SU-DHL-6 (cell line): Measurements from ENCODE around the gene CTDP1.

Source experiments
- H2AFZ ChIP-seq: fragments of 200-600 bp; sonication (generic); 2 replicates; pipeline ENCODE4 v1.6.1; 2014; ENCODE audit warnings: low read depth, mild to moderate bottlenecking, moderate library complexity, mixed read lengths, antibody characterized with exemption, low read length; ENCODE audit not compliant: severe bottlenecking
- H3F3A ChIP-seq: fragments of 200-600 bp; shearing (Covaris generic); 2 replicates; pipeline ENCODE4 v1.6.0; 2016; ENCODE audit warnings: antibody characterized with exemption, mild to moderate bottlenecking; ENCODE audit not compliant: insufficient read depth
- H3K27ac ChIP-seq: fragments of 200-600 bp; sonication (generic); 2 replicates; pipeline ENCODE4 v1.5.1; 2016; ENCODE audit warnings: low read depth, mild to moderate bottlenecking, low read length, moderate library complexity, mixed read lengths
- H3K27me3 ChIP-seq: fragments of 200-600 bp; sonication (generic), shearing (Covaris generic); 2 replicates; pipeline ENCODE4 v1.6.0; 2014; ENCODE audit warnings: mild to moderate bottlenecking, low read length
- H3K36me3 ChIP-seq: fragments of 200-600 bp; sonication (generic); 2 replicates; pipeline ENCODE4 v1.6.1; 2014; ENCODE audit warnings: mild to moderate bottlenecking, low read length, mixed read lengths
- H3K4me2 ChIP-seq: fragments of 300-600, 200-600 bp; shearing (Covaris generic), sonication (generic); 2 replicates; pipeline ENCODE4 v1.6.0; 2014; ENCODE audit warnings: low read length, low read depth, mild to moderate bottlenecking; ENCODE audit not compliant: poor library complexity, severe bottlenecking
- H3K4me3 ChIP-seq: fragments of 200-600 bp; sonication (generic); 2 replicates; pipeline ENCODE4 v1.5.1; 2014; ENCODE audit warnings: antibody characterized with exemption, low read length, mild to moderate bottlenecking, mixed read lengths; ENCODE audit not compliant: insufficient read depth, poor library complexity, severe bottlenecking
- H3K79me2 ChIP-seq: fragments of 200-600 bp; sonication (generic); 2 replicates; pipeline ENCODE4 v1.6.1; 2014; ENCODE audit warnings: mild to moderate bottlenecking, low read length, moderate library complexity; ENCODE audit not compliant: insufficient read depth
- H3K9ac ChIP-seq: fragments of 200-600 bp; sonication (generic); 2 replicates; pipeline ENCODE4 v1.7.0; 2014; ENCODE audit warnings: mild to moderate bottlenecking, low read length
- H3K9me2 ChIP-seq: fragments of 200-600 bp; sonication (generic); replicated peaks from 2 replicates; pipeline ENCODE4 v1.6.1; 2014; ENCODE audit warnings: low read length; ENCODE audit not compliant: insufficient read depth
- H3K9me3 ChIP-seq: fragments of 200-600 bp; sonication (generic); 2 replicates; pipeline ENCODE4 v1.6.1; 2014; ENCODE audit warnings: low read length, mixed read lengths; ENCODE audit not compliant: insufficient read depth
- H4K20me1 ChIP-seq: fragments of 200-600 bp; sonication (generic); 2 replicates; pipeline ENCODE4 v1.6.1; 2014; ENCODE audit warnings: low read depth, mild to moderate bottlenecking, antibody characterized with exemption, low read length, moderate library complexity, mixed read lengths
- EZH2phosphoT487 ChIP-seq: fragments of 200-600 bp; sonication (generic), shearing (Covaris generic); conservative IDR thresholded peaks from 2 replicates; pipeline ENCODE4 v1.6.1; 2018; ENCODE audit warnings: mild to moderate bottlenecking, antibody characterized with exemption, low read length, moderate library complexity, mixed read lengths
- TF ChIP-seq, protein P1 (sequence below): fragments of 200-600 bp; sonication (generic); IDR thresholded peaks from one replicate; pipeline ENCODE4 v1.5.1; 2017; ENCODE audit warnings: antibody characterized with exemption, mild to moderate bottlenecking, low read length, moderate library complexity; ENCODE audit not compliant: insufficient read depth, poor library complexity, severe bottlenecking

CTDP1 gene

DNA sequence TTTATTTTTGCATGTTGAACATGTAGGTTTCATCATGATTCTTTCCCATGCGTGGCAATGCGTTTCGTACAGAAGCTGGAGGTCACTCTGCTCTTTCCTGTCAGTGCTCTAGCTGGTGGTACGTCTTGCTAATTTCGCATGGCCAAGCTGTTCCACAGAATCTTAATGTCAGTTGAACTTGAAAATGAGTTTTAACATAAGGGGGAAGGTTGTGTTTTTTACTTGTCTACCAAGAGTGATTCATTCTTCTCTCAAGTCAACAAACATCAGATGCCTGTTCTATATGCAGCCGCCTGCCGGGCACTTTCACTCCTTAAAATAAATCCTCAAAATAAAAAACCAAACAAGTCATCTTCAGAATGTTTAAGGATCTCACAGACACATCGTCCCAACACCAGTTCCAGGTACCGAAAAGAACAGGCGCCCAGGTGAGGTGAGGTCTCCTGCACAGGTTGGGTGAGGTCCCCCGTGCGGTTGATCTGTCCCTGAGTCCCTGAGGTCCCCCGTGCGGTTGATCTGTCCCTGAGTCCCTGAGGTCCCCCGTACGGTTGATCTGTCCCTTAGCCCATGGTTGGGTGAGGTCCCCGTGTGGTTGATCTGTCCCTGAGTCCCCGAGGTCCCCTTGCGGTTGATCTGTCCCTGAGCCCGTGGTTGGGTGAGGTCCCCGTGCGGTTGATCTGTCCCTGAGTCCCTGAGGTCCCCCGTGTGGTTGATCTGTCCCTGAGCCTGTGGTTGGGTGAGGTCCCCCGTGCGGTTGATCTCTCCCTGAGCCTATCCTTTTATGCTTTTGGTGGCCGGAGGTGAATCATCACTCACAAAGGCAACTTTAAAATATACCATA, 61.1 kb downstream of the CTDP1 start:
- no peak overlapping the region for H3K4me3 ChIP-seq
- no peaks in the 10 kb centered on the region for H3K36me3 ChIP-seq
- no peaks in the 10 kb centered on the region for H3K27me3 ChIP-seq
- no peaks in the 10 kb centered on the region for H3K9me3 ChIP-seq
- H3K9me2 ChIP-seq, result no peaks in the 10 kb centered on the region
- no peak overlapping the region for H3K4me2 ChIP-seq
- peaks cover 4% of the 10 kb centered on the region; the same call in 1 of the 2 replicates for H3K79me2 ChIP-seq
- H3K9ac ChIP-seq, result no peak overlapping the region
- no peak overlapping the region for H3K27ac ChIP-seq
- H2AFZ ChIP-seq, result no peak overlapping the region
- H4K20me1 ChIP-seq, result no peaks in the 10 kb centered on the region
- TF ChIP-seq, protein P1, sequence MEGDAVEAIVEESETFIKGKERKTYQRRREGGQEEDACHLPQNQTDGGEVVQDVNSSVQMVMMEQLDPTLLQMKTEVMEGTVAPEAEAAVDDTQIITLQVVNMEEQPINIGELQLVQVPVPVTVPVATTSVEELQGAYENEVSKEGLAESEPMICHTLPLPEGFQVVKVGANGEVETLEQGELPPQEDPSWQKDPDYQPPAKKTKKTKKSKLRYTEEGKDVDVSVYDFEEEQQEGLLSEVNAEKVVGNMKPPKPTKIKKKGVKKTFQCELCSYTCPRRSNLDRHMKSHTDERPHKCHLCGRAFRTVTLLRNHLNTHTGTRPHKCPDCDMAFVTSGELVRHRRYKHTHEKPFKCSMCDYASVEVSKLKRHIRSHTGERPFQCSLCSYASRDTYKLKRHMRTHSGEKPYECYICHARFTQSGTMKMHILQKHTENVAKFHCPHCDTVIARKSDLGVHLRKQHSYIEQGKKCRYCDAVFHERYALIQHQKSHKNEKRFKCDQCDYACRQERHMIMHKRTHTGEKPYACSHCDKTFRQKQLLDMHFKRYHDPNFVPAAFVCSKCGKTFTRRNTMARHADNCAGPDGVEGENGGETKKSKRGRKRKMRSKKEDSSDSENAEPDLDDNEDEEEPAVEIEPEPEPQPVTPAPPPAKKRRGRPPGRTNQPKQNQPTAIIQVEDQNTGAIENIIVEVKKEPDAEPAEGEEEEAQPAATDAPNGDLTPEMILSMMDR, result no peak
- no peak for TF ChIP-seq EZH2phosphoT487
- H3F3A ChIP-seq, result no peaks in the 10 kb centered on the region

DNA sequence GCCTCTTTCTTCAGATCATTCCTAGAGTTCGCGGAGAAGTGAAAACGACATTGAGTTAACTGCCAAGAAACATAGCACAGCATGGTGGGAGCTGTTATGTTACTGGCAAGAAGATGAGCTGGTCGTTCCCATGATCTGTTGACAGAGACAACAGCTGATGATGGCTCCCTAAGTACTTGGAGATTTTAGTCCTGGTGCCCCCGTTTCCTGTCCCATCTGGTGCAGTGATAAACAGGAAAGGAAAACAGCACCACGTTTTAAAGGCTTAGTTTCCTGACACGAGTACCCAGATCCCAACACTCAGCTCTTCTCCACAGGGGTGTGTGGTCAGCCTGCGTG, 61.7 kb downstream of the CTDP1 start:
- Histone ChIP-seq H3K9ac (no peak overlapping the region), H4K20me1 (no peaks in the 10 kb centered on the region), H3K9me2 (no peaks in the 10 kb centered on the region), H3K4me3 (no peak overlapping the region), H3K27ac (no peak overlapping the region), H3K4me2 (no peak overlapping the region), H3F3A (no peaks in the 10 kb centered on the region), H3K27me3 (no peaks in the 10 kb centered on the region), H3K79me2 (peaks cover 4% of the 10 kb centered on the region; the same call in 1 of the 2 replicates), H2AFZ (no peak overlapping the region), H3K36me3 (no peaks in the 10 kb centered on the region), H3K9me3 (no peaks in the 10 kb centered on the region)
- TF ChIP-seq, protein P1, result no peak
- TF ChIP-seq EZH2phosphoT487, result no peak

DNA sequence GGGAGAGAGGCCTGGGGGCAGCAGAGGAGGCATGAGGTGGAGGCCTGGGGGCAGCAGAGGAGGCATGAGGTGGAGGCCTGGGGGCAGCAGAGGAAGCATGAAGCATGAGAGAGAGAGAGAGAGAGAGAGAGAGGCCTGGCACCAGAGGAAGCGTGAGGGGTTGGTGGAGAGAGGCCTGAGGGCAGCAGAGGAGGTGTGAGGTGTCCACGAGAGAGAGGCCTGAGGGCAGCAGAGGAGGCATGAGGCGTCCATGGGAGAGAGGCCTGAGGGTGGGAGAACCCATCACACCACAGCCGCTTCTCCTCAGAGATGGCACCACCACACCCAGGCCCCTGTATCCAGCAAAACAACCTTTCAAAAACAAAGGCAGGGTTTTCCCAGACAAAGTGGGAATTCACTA, 62.5 kb downstream of the CTDP1 start:
- Histone ChIP-seq H3F3A (no peaks in the 10 kb centered on the region), H3K4me2 (no peak overlapping the region), H3K9me3 (no peaks in the 10 kb centered on the region), H3K9me2 (no peaks in the 10 kb centered on the region), H3K36me3 (no peaks in the 10 kb centered on the region), H3K27me3 (no peaks in the 10 kb centered on the region), H3K27ac (no peak overlapping the region), H3K79me2 (peaks cover 4% of the 10 kb centered on the region; the same call in 1 of the 2 replicates), H3K4me3 (no peak overlapping the region), H2AFZ (no peak overlapping the region), H4K20me1 (no peaks in the 10 kb centered on the region), H3K9ac (no peak overlapping the region)
- no peak for TF ChIP-seq EZH2phosphoT487
- TF ChIP-seq, protein P1, result no peak
